Psoas muscle (tissue), 8 donors: ENCODE results near the gene ZNF778. TPM values are rescaled to one million over a fixed set of nuclear protein-coding genes. Genes with fewer than 3 reads are reported as not detected.

Source experiments
- ATAC-seq, 4 donors: fragments of 200-7000 bp; cut with Tn5 transposase; one replicate each; pipeline ENCODE4 v1.9.1; 2020; ENCODE audit warnings: moderate library complexity in 3 of 4, mild to moderate bottlenecking in 2 of 4
- DNase-seq, 2 donors: peaks; one replicate each; pipeline ENCODE4 v3.0.0-alpha.2; 2020
- H3K27ac ChIP-seq: fragments of 200-600 bp; one replicate; pipeline ENCODE4 v1.8.0; 2022
- H3K27me3 ChIP-seq, 3 donors: fragments of 200-600 bp in 1 of 3; one replicate each; pipeline versions ENCODE4 v1.6.1 to v1.8.0; 2013 to 2022; ENCODE audit warnings: low read length in 2 of 3, mild to moderate bottlenecking in 2 of 3, moderate library complexity in 1 of 3; ENCODE audit not compliant: insufficient read depth in 3 of 3
- H3K36me3 ChIP-seq, 2 donors: fragments of 200-600 bp in 1 of 2; one replicate each; pipeline versions ENCODE4 v1.6.1 to v1.8.0; 2013 to 2022; ENCODE audit warnings: low read depth in 1 of 2, mild to moderate bottlenecking in 1 of 2, moderate library complexity in 1 of 2; ENCODE audit not compliant: insufficient read depth in 1 of 2
- H3K4me1 ChIP-seq: fragments of 200-600 bp; one replicate; pipeline ENCODE4 v1.8.0; 2022
- H3K4me3 ChIP-seq: fragments of 200-600 bp; one replicate; pipeline ENCODE4 v1.8.0; 2022; ENCODE audit warnings: mild to moderate bottlenecking
- H3K9me3 ChIP-seq: fragments of 200-600 bp; one replicate; pipeline ENCODE4 v1.8.0; 2022
- WGBS, 3 donors: extraction: QIAGEN DNeasy Blood & Tissue Kit; methylation state at CpG; one replicate each; pipeline versions ENCODE4 v1.1.6 to v1.1.7; 2013; 5-methylcytosine and 5-hydroxymethylcytosine counted together
- intact Hi-C, 2 donors: fragments of 100-400 bp; cut with DNase I; formaldehyde crosslinking; loops; one replicate each; pipeline versions ENCODE4 v1.11.0 to v1.14.2; 2022
- polyA plus RNA-seq, 3 donors: library from polyadenylated mRNA; stranded (reverse); fragments of 200-250 nt; gene quantifications; one replicate each; pipeline ENCODE4 v1.2.3, GENCODE V29; 2013
- total RNA-seq, 4 donors: library from RNA; stranded (reverse); fragmentation: NEBNext Ultra II Directional in 2 of 4; extraction: Animal tissue kit (Norgen Biotek cat#: 25700) in 2 of 4; gene quantifications; one replicate each; pipeline versions ENCODE4 v1.2.1 to v1.2.4, GENCODE V29; 2021 to 2023
- TF ChIP-seq, protein P1 (sequence below): fragments of 200-600 bp; IDR thresholded peaks from one replicate; pipeline ENCODE4 v1.8.0; 2022; ENCODE audit warnings: antibody characterized with exemption
- donor health status: healthy with polysubstance abuse.
- donor health status: DM: no; HTN: no; CAD: no; lungs with moderate emphysema.
- donor health status: Bipolar disorder and iron deficiency.
- donor health status: healthy.
- donor health status: DM: yes; HTN: yes; CAD: no.
- donor health status: DM: no; HTN: no; CAD: no.
- donor health status: DM: no; HTN: no; CAD: no.
- donor health status: DM: yes; HTN: yes; CAD: no.

Gene ZNF778
- total and polyA plus RNA-seq, 7 donors = 2.2 to 15.3 (median 10.2) TPM

DNA sequence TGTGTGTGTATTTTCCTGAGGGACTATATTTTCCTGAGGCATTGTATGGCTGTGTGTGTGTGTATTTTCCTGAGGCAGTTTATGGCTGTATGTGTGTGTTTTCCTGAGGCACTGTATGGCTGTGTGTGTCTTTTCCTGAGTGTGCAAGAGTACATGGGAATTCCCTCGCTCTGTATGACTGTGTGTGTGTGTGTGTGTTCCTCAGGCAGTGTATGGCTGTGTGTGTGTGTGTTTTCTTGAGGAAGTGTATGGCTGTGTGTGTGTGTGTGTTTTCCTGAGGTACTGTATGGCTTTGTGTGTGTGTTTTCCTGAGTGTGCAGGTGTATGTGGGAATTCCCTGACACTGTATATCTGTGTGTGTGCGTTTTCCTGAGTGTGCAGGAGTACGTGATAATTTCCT is 4.1 kb downstream of the ZNF778 start:
- H3K27ac ChIP-seq = no peak overlapping the region
- no peaks in the 10 kb centered on the region for H3K27me3 ChIP-seq
- no peaks in the 10 kb centered on the region for H3K9me3 ChIP-seq
- H3K4me1 ChIP-seq = peaks cover 15% of the 10 kb centered on the region
- H3K4me3 ChIP-seq = no peak overlapping the region
- no peak for ATAC-seq
- intact Hi-C loops = no loop called here
- 85 to 92% (median 90%) methylated on average over 3 of the region's 3 CpGs for WGBS, 3 donors
- H3K36me3 ChIP-seq = peaks cover 3 to 67% of the 10 kb centered on the region in 2 donors
- TF ChIP-seq, protein P1, sequence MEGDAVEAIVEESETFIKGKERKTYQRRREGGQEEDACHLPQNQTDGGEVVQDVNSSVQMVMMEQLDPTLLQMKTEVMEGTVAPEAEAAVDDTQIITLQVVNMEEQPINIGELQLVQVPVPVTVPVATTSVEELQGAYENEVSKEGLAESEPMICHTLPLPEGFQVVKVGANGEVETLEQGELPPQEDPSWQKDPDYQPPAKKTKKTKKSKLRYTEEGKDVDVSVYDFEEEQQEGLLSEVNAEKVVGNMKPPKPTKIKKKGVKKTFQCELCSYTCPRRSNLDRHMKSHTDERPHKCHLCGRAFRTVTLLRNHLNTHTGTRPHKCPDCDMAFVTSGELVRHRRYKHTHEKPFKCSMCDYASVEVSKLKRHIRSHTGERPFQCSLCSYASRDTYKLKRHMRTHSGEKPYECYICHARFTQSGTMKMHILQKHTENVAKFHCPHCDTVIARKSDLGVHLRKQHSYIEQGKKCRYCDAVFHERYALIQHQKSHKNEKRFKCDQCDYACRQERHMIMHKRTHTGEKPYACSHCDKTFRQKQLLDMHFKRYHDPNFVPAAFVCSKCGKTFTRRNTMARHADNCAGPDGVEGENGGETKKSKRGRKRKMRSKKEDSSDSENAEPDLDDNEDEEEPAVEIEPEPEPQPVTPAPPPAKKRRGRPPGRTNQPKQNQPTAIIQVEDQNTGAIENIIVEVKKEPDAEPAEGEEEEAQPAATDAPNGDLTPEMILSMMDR = no peak
- DNase-seq = no peak

DNA sequence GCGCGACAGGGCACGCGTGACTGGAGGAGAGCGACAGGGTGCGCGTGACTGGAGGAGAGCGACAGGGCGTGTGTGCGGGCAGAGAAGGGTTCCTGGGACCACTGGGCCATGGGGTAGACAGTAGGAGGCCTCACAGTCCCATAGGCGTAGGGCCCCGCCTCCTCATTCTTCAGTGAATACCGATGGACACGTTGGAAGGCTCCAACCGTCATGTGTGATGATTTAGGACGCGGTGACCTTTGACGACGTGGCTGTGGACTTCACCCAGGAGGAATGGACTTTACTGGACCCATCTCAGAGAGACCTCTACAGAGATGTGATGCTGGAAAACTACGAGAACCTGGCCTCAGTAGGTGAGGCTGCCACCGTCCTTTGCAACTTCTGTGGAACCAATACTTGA is 5.4 kb downstream of the ZNF778 start:
- no peak overlapping the region for H3K27ac ChIP-seq
- intact Hi-C loops = no loop called here

DNA sequence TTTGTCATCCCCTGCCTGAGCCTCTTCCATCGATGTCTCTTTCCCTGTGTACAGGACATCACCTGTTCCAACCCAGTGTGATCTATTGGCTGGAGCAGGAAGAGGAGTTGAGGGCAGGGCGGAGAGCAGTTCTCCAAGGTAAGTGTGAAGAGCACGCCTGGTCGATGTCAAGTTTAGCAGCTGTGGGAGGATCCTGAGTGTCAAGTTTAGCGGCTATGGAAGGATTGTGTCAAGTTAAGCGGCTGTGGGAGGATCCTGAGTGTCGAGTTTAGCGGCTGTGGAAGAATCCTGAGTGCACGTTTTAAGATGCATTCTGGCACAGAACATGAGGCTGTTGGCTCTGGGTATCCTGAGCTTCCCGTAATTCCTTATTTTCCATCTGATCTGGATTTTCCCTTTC is 7.2 kb downstream of the ZNF778 start:
- peaks cover 11 to 87% of the 10 kb centered on the region in 2 donors for H3K36me3 ChIP-seq
- no peaks in the 10 kb centered on the region for H3K9me3 ChIP-seq
- H3K27me3 ChIP-seq = no peaks in the 10 kb centered on the region
- DNase-seq (no peak), ATAC-seq (no peak)
- WGBS, 3 donors = 92 to 95% (median 93%) methylated on average over 10 of the region's 10 CpGs
- TF ChIP-seq, protein P1 = no peak
- H3K27ac ChIP-seq = no peak overlapping the region
- intact Hi-C loops = no loop called here
- H3K4me1 ChIP-seq = no peaks in the 10 kb centered on the region
- H3K4me3 ChIP-seq = no peak overlapping the region

More for the DNA sequence above, 5.4 kb downstream of the ZNF778 start:
- H3K9me3 ChIP-seq = no peaks in the 10 kb centered on the region
- no peak for DNase-seq
- H3K27me3 ChIP-seq = no peaks in the 10 kb centered on the region
- ATAC-seq = no peak
- peaks cover 7 to 80% of the 10 kb centered on the region in 2 donors for H3K36me3 ChIP-seq
- 88 to 90% (median 89%) methylated on average over 21 of the region's 21 CpGs for WGBS, 3 donors
- H3K4me3 ChIP-seq = no peak overlapping the region
- TF ChIP-seq, protein P1 = no peak
- H3K4me1 ChIP-seq = peaks cover 15% of the 10 kb centered on the region

DNA sequence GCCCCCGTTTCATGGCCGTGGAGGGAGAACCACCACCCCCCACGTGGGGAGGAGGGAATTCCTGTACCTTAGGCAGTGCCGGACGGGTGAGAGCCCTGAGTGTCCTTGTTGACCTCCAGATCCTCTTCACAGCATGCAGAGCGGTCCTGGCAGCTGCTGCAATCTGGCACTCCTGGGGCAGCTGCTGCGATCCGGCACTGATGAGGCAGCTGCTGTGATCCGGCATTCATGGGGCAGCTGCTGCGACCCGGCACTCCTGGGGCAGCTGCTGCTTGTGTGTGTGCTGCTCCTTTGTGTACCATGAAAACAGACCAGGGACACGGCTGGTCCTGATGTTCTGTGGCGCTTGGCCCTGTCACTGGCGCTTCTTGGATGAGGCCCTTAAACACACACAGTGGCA is 12.8 kb downstream of the ZNF778 start:
- Histone ChIP-seq H3K36me3 (peaks cover 15 to 79% of the 10 kb centered on the region in 2 donors), H3K4me3 (no peak overlapping the region), H3K27me3 (no peaks in the 10 kb centered on the region), H3K9me3 (no peaks in the 10 kb centered on the region), H3K27ac (no peak overlapping the region), H3K4me1 (peaks cover 5% of the 10 kb centered on the region)
- TF ChIP-seq, protein P1 = no peak
- WGBS, 3 donors = 44 to 47% (median 46%) methylated on average over 12 to 14 of the region's 14 CpGs
- DNase-seq (peak in 1 of 2 donors; percentile 61), ATAC-seq (peak; percentile 78 to 87 (median 79))
- intact Hi-C loops = no loop called here

DNA sequence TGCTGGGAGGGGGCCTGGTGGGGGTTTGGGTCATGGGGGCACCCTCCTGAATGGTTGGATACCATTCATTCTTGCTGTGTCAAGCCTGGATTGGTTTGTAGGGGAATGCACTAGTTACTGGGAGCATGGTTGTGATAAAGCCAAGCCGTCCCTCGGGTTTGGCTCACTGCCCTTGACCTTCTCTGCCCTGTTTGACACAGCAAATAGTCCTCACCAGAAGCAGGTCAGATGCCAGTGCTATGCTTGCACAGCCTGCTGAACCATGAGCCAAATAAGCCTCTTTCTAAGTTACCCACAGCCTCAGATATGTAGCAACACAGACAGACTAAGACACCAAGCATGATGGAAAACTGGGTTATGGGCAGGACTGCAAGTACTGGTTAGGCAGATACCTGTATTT is 14.6 kb downstream of the ZNF778 start:
- H3K27me3 ChIP-seq = no peaks in the 10 kb centered on the region
- peaks cover 5% of the 10 kb centered on the region for H3K4me1 ChIP-seq
- H3K36me3 ChIP-seq = peaks cover 15 to 60% of the 10 kb centered on the region in 2 donors
- DNase-seq (no peak), ATAC-seq (peak in 2 of 4 donors; percentile 48 to 59)
- no peak overlapping the region for H3K27ac ChIP-seq
- TF ChIP-seq, protein P1 = no peak
- intact Hi-C loops = no loop called here
- 30 to 38% (median 30%) methylated on average over 2 of the region's 2 CpGs for WGBS, 3 donors
- H3K9me3 ChIP-seq = no peaks in the 10 kb centered on the region
- no peak overlapping the region for H3K4me3 ChIP-seq
